SW 1271 (cell line): ENCODE data around the gene CFAP46.

ENCODE experiments used
- DNase-seq, 2 experiments: peaks; one replicate each; lab custom pipeline; 2025; lab: John Stamatoyannopoulos, UW

CFAP46 gene

GRCh38 chr10:132861884-132862461 is 80.4 kb downstream of the CFAP46 start:
- DNase-seq: no peak

GRCh38 chr10:132861116-132861691 is 81.2 kb downstream of the CFAP46 start:
- DNase-seq: no peak

GRCh38 chr10:132860532-132860931 is 81.8 kb downstream of the CFAP46 start:
- DNase-seq: no peak

GRCh38 chr10:132859084-132859855 is 83.1 kb downstream of the CFAP46 start:
- no peak for DNase-seq

- DNase-seq: no peak
Observed at GRCh38 chr10:132858121-132859081, 84.0 kb downstream of the CFAP46 start.

GRCh38 chr10:132856869-132857524 is 85.4 kb downstream of the CFAP46 start:
- DNase-seq: no peak

- no peak for DNase-seq
Observed at GRCh38 chr10:132855889-132856288, 86.5 kb downstream of the CFAP46 start.

- no peak for DNase-seq
Observed at GRCh38 chr10:132851451-132851850, 90.9 kb downstream of the CFAP46 start.

GRCh38 chr10:132850896-132851295 is 91.5 kb downstream of the CFAP46 start:
- no peak for DNase-seq

GRCh38 chr10:132850246-132850645 is 92.1 kb downstream of the CFAP46 start:
- DNase-seq: no peak

- DNase-seq: no peak
Observed at GRCh38 chr10:132849546-132850031, 92.8 kb downstream of the CFAP46 start.

- DNase-seq: no peak
Observed at GRCh38 chr10:132848951-132849545, 93.3 kb downstream of the CFAP46 start.

- DNase-seq: no peak
Observed at GRCh38 chr10:132848291-132848701, 94.1 kb downstream of the CFAP46 start.

- DNase-seq: no peak
Observed at GRCh38 chr10:132847856-132848255, 94.5 kb downstream of the CFAP46 start.

- no peak for DNase-seq
Observed at GRCh38 chr10:132847416-132847777, 95.0 kb downstream of the CFAP46 start.

GRCh38 chr10:132846631-132847415 is 95.5 kb downstream of the CFAP46 start:
- DNase-seq: no peak

GRCh38 chr10:132845780-132846595 is 96.4 kb downstream of the CFAP46 start:
- no peak for DNase-seq

- DNase-seq: no peak
Observed at GRCh38 chr10:132845041-132845551, 97.3 kb downstream of the CFAP46 start.
